Activated naive CD8-positive, alpha-beta T cell treated with anti-CD3 and anti-CD28 coated beads for 36 hours (primary cell): Measurements from ENCODE around the gene PAK3. TPM values are rescaled to one million over a fixed set of nuclear protein-coding genes. Genes with fewer than 3 reads are reported as not detected.

ENCODE experiments used
- DNase-seq: peaks from one replicate; pipeline ENCODE4 v3.0.0; 2021
- H3K27ac Mint-ChIP-seq: one replicate; pipeline ENCODE4 v1.8.0; 2022; ENCODE audit warnings: mild to moderate bottlenecking, moderate library complexity, mixed read lengths
- H3K27me3 Mint-ChIP-seq: one replicate; pipeline ENCODE4 v1.8.0; 2022; ENCODE audit warnings: mild to moderate bottlenecking, mixed read lengths
- H3K36me3 Mint-ChIP-seq: one replicate; pipeline ENCODE4 v1.8.0; 2021; ENCODE audit warnings: mild to moderate bottlenecking, mixed read lengths
- H3K4me1 Mint-ChIP-seq: one replicate; pipeline ENCODE4 v1.8.0; 2021; ENCODE audit warnings: mixed read lengths
- H3K4me3 Mint-ChIP-seq: one replicate; pipeline ENCODE4 v1.8.0; 2022; ENCODE audit warnings: mild to moderate bottlenecking, moderate library complexity, mixed read lengths
- H3K9me3 Mint-ChIP-seq: one replicate; pipeline ENCODE4 v1.8.0; 2022; ENCODE audit warnings: mixed read lengths
- total RNA-seq, 2 experiments: library from RNA; stranded (reverse); gene quantifications; one replicate each; pipeline ENCODE4 v1.2.3, GENCODE V29; 2021

Gene PAK3
- total RNA-seq, 2 experiments from 2014 or later: 0.62 TPM; not detected in 1

DNA sequence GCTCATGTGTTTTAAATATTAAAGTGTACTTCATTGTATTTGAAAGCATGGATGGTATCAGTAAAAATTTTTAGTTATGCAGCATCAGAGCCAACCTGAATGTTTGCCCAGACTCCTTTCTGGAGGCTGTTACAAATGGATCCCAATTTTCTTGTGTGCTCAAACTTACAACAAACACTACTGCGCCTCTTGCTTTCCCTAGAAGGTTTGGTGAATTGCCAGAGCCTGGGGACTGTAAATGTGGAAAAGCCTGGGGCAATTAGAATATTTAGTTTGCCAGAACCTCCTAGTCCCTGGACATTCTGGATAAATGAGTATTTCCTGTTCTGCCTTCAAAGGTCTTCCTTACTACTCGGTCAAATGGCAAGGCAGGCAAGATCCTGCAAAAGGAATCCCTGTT is 169.5 kb downstream of the PAK3 start:
- no peaks in the 10 kb centered on the region for H3K36me3 Mint-ChIP-seq
- H3K27ac Mint-ChIP-seq: no peak overlapping the region
- no peak overlapping the region for H3K4me3 Mint-ChIP-seq
- no peaks in the 10 kb centered on the region for H3K4me1 Mint-ChIP-seq
- H3K27me3 Mint-ChIP-seq: peaks cover 3% of the 10 kb centered on the region
- DNase-seq: no peak
- no peaks in the 10 kb centered on the region for H3K9me3 Mint-ChIP-seq

DNA sequence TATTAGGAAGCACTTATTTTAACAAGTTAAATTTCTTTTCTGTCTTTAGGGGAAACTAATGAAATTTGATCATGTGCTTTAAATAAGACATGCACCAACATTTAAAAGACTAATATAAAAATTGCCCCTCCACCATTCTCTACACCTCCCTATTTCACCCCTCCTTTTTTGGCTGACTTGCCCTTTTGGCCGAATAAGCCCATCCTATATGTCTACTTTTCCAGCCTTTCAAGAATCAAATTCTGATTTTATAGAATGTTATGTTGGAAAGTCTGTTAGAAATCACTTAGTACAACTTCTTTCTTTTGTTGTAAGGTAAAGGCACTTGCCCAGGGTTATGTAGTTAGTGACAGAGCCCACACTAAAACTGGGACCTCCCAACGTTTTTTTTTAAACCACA is 172.5 kb downstream of the PAK3 start:
- Mint-ChIP-seq H3K27me3 (peaks cover 3% of the 10 kb centered on the region), H3K4me1 (no peaks in the 10 kb centered on the region), H3K36me3 (no peaks in the 10 kb centered on the region), H3K27ac (no peak overlapping the region), H3K9me3 (no peaks in the 10 kb centered on the region), H3K4me3 (no peak overlapping the region)
- DNase-seq: no peak

DNA sequence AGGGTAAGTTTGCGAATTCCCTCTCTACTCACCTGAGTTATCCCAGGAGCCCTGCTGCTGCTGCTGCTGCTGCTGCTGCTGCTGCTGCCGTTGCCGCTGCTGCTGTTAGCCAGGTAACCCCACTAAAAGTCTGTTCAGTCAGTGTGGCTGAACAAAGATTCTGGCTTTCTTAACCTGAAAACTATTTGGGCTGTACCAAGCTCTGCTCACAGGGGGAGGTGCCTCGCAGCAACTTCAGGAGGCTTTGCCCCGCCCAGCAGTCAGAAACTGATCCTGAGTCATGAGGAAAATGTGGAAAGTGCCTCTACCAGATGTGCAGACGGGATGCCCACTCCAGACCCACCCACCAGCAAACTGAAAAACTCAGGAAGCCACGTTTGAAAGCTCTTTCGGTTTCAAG is 174.3 kb downstream of the PAK3 start, which contains the start of gene CAPN6:
Gene CAPN6, minus strand, starts transcription at position 145 of the 400 bp plus-strand sequence. CDS start 6,547 bp downstream, outside the sequence.
- Mint-ChIP-seq H3K36me3 (no peaks in the 10 kb centered on the region), H3K4me3 (no peak within 1 kb of the TSS), H3K9me3 (no peaks in the 10 kb centered on the region), H3K27ac (no peak within 1 kb of the TSS), H3K27me3 (peaks cover 3% of the 10 kb centered on the region), H3K4me1 (no peaks in the 10 kb centered on the region)
- no peak for DNase-seq

Other genes with a start within 250 kb of the PAK3 start
- gene CAPN6, start 174.3 kb downstream of the PAK3 start, total RNA-seq: not detected